NCI-H187 (cell line): ENCODE data around the gene SULT2A1.
"Not testable (repeated sequence)": the region's sequence is repeated elsewhere in the genome, so short reads cannot be mapped to it uniquely, and the experiment has no call there.

Experiments
- DNase-seq, 2 experiments: peaks; one replicate each; lab custom pipeline; 2025; lab: John Stamatoyannopoulos, UW

Gene SULT2A1

GRCh38 chr19:47860602-47861297, 25.4 kb downstream of the SULT2A1 start:
- no peak for DNase-seq

- not testable (repeated sequence) for DNase-seq
Observed at GRCh38 chr19:47859838-47860237, 26.3 kb downstream of the SULT2A1 start.

GRCh38 chr19:47858646-47859285, 27.3 kb downstream of the SULT2A1 start, which contains the start of gene TPRX2:
TSS of gene TPRX2 (plus strand) at chr19:47859235. CDS start at chr19:47859247, 12 bp downstream.
- DNase-seq: not testable (repeated sequence)

- DNase-seq: not testable (repeated sequence)
Observed at GRCh38 chr19:47858231-47858630, 27.9 kb downstream of the SULT2A1 start.

GRCh38 chr19:47854459-47854858, 31.7 kb downstream of the SULT2A1 start:
- no peak for DNase-seq

- DNase-seq: no peak
Observed at GRCh38 chr19:47853003-47853402, 33.1 kb downstream of the SULT2A1 start.

- DNase-seq: no peak
Observed at GRCh38 chr19:47848823-47849473, 37.2 kb downstream of the SULT2A1 start.

GRCh38 chr19:47848425-47848822, 37.7 kb downstream of the SULT2A1 start:
- no peak for DNase-seq

GRCh38 chr19:47842941-47843340, 43.2 kb downstream of the SULT2A1 start:
- DNase-seq: no peak

- no peak for DNase-seq
Observed at GRCh38 chr19:47839913-47840312, 46.2 kb downstream of the SULT2A1 start.

- no peak for DNase-seq
Observed at GRCh38 chr19:47839411-47839810, 46.7 kb downstream of the SULT2A1 start.

GRCh38 chr19:47836038-47836437, 50.1 kb downstream of the SULT2A1 start:
- no peak for DNase-seq

GRCh38 chr19:47832723-47833122, 53.4 kb downstream of the SULT2A1 start:
- DNase-seq: no peak

GRCh38 chr19:47826800-47827199, 59.3 kb downstream of the SULT2A1 start:
- DNase-seq: no peak

- no peak for DNase-seq
Observed at GRCh38 chr19:47824396-47824795, 61.7 kb downstream of the SULT2A1 start.

GRCh38 chr19:47821460-47822020, 64.6 kb downstream of the SULT2A1 start, which contains the start of gene CRX:
TSS of gene CRX (plus strand) at chr19:47821937. CDS start at chr19:47834444, 12,507 bp downstream.
- no peak for DNase-seq
